Measurements from ENCODE around the gene SCN4B.

SCN4B gene

GRCh38 chr11:118167906-118168305, 15.3 kb upstream of the SCN4B start:
- H3K4me1 Mint-ChIP-seq (ENCODE audit: low read depth), result peaks cover 4% of the 10 kb centered on the region
- peaks cover 11% of the 10 kb centered on the region for H3K27me3 Mint-ChIP-seq
- H3K4me3 Mint-ChIP-seq, result no peak overlapping the region
- H3K36me3 Mint-ChIP-seq (ENCODE audit: low read depth), result no peaks in the 10 kb centered on the region
- no peak for DNase-seq
- H3K27ac Mint-ChIP-seq, result no peak overlapping the region
- no peaks in the 10 kb centered on the region for H3K9me3 Mint-ChIP-seq

DNA sequence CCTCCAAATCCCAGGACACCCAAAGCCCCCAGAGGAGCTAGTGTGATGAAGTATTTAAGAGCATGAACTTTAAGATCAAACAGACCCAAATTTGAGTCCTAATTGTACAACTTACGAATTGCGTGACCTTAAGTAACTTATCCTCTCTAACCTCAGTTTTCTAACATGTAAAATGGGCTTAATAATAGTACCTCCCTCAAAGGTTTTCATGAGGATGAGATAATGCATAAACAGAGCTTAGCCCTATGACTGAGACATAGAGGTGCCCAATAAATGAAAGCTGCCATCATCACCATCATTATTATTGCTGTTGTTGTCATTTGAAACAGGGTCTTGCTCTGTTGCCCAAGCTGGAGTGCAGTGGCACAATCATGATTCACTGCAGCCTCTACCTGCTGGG, 14.6 kb upstream of the SCN4B start:
- Mint-ChIP-seq H3K27ac (no peak overlapping the region), H3K9me3 (no peaks in the 10 kb centered on the region), H3K4me3 (no peak overlapping the region), H3K27me3 (peaks cover 11% of the 10 kb centered on the region), H3K4me1 (ENCODE audit: low read depth) (peaks cover 4% of the 10 kb centered on the region), H3K36me3 (ENCODE audit: low read depth) (no peaks in the 10 kb centered on the region)
- DNase-seq, result no peak

- Mint-ChIP-seq H3K27me3 (peaks cover 11% of the 10 kb centered on the region), H3K9me3 (no peaks in the 10 kb centered on the region), H3K4me1 (ENCODE audit: low read depth) (peaks cover under 1% of the 10 kb centered on the region), H3K36me3 (ENCODE audit: low read depth) (no peaks in the 10 kb centered on the region), H3K4me3 (no peak overlapping the region), H3K27ac (no peak overlapping the region)
- no peak for DNase-seq
Observed at GRCh38 chr11:118166641-118167040, 14.0 kb upstream of the SCN4B start.

- no peak overlapping the region for H3K4me3 Mint-ChIP-seq
- H3K36me3 Mint-ChIP-seq (ENCODE audit: low read depth), result no peaks in the 10 kb centered on the region
- H3K4me1 Mint-ChIP-seq (ENCODE audit: low read depth), result no peaks in the 10 kb centered on the region
- peaks cover 11% of the 10 kb centered on the region for H3K27me3 Mint-ChIP-seq
- no peak for DNase-seq
- no peak overlapping the region for H3K27ac Mint-ChIP-seq
- H3K9me3 Mint-ChIP-seq, result no peaks in the 10 kb centered on the region
Observed at GRCh38 chr11:118164885-118165284, 12.3 kb upstream of the SCN4B start.

DNA sequence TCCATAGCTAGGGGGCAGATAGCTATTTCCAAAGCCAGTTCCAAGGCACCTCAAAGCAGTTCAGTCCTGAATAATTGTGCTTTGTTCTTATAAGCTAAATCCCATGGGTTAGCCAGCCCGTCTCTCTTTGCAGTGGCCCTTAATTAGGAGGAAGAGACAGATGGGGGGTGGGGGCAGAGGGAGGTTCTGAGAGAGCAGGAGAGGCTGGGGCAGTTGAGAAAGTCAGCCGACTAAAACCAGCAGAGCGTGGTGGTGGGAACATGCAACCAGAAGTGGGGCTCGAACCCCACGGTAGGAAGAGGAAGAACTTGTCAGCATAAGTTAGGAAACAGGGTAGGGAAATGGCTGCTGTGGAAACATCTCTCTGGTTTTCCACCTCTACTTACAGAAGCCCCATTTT, 10.9 kb upstream of the SCN4B start:
- no peaks in the 10 kb centered on the region for H3K4me1 Mint-ChIP-seq (ENCODE audit: low read depth)
- no peak overlapping the region for H3K4me3 Mint-ChIP-seq
- no peak overlapping the region for H3K27ac Mint-ChIP-seq
- H3K9me3 Mint-ChIP-seq, result no peaks in the 10 kb centered on the region
- no peak for DNase-seq
- no peaks in the 10 kb centered on the region for H3K36me3 Mint-ChIP-seq (ENCODE audit: low read depth)
- H3K27me3 Mint-ChIP-seq, result peaks cover 18% of the 10 kb centered on the region

- peaks cover 24% of the 10 kb centered on the region for H3K27me3 Mint-ChIP-seq
- H3K4me3 Mint-ChIP-seq, result no peak overlapping the region
- H3K27ac Mint-ChIP-seq, result no peak overlapping the region
- no peak for DNase-seq
- no peaks in the 10 kb centered on the region for H3K9me3 Mint-ChIP-seq
- no peaks in the 10 kb centered on the region for H3K36me3 Mint-ChIP-seq (ENCODE audit: low read depth)
- no peaks in the 10 kb centered on the region for H3K4me1 Mint-ChIP-seq (ENCODE audit: low read depth)
Observed at GRCh38 chr11:118162846-118163245, 10.2 kb upstream of the SCN4B start.

- Mint-ChIP-seq H3K27ac (no peak overlapping the region), H3K36me3 (ENCODE audit: low read depth) (no peaks in the 10 kb centered on the region), H3K4me1 (ENCODE audit: low read depth) (peaks cover 2% of the 10 kb centered on the region), H3K4me3 (no peak overlapping the region), H3K27me3 (peaks cover 34% of the 10 kb centered on the region), H3K9me3 (no peaks in the 10 kb centered on the region)
- DNase-seq, result no peak
Observed at GRCh38 chr11:118161786-118162185, 9.2 kb upstream of the SCN4B start.

- Mint-ChIP-seq H3K36me3 (ENCODE audit: low read depth) (no peaks in the 10 kb centered on the region), H3K27ac (no peak overlapping the region), H3K4me3 (no peak overlapping the region), H3K4me1 (ENCODE audit: low read depth) (peaks cover 12% of the 10 kb centered on the region), H3K27me3 (peaks cover 67% of the 10 kb centered on the region), H3K9me3 (no peaks in the 10 kb centered on the region)
- no peak for DNase-seq
Observed at GRCh38 chr11:118157186-118157895, 4.7 kb upstream of the SCN4B start.

DNA sequence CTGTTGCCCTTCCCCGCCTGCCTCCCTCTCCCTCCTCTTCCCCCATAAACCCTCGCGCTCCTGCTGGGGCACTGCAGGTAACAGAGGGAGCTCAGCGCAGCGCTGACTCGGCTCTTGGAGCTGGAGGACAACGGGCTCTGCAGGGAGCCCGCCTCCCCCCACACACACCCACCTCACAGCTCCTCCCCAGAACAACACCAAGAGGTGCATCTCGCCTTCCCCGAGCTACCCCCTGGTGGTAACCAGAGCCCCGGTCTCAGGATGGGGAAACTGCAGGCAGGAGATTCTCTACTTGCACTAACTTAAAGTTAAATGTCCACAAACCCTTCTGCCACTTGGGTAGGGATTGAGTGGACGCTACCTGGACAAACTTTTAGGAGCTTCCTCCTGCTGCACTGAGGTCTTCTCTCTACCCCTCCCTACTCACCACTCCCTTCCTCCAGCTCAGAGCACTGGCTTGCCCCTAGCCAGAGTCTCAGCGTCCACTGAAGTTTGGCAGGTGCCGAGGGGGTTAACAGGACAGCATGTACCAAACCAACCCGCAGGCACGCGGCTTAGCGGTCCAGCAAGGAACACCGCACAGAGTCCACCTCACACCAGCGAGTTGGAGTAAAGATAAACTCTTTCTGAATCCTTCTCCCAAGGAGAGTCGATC, 4.0 kb upstream of the SCN4B start:
- Mint-ChIP-seq H3K9me3 (no peaks in the 10 kb centered on the region), H3K27ac (no peak overlapping the region), H3K4me3 (no peak overlapping the region), H3K27me3 (peaks cover 74% of the 10 kb centered on the region), H3K36me3 (ENCODE audit: low read depth) (no peaks in the 10 kb centered on the region), H3K4me1 (ENCODE audit: low read depth) (peaks cover 12% of the 10 kb centered on the region)
- DNase-seq, result no peak

DNA sequence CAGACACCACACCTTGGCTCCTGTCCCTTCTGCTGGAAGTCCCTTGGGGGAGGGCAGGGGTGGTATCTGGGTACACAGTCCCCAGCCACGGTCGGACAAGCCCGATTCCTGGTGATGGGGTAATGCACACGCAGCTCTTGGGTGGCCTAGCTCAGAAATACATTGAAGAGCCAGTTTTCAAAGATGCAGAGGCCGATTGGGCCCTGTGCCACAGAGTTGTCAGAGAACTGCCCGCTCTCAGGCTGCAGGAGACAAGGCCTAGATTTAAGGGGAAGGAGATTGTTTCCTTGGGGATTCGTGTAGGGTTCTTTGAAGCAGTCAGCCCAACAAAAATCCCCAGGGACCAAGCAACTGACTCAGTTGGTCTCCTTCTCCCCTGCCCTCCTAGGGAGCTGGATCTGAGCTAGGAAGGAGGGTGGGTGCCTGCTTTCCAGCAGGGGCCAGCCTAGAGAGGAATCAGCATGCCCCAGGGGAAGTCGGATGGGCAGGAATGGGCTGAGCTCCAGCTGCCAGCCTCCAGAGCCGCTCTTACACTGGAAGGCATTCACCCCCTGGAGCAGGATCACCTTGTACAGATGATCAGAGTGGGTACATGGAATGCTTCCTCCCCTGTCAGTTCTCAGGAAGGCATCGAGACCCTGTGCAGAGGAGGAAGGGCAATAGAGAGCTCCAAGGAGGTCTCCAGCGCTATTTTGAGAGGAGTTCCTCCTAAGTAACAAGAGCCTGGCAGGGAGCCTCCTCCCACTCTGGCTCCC, 3.3 kb upstream of the SCN4B start:
- Mint-ChIP-seq H3K4me1 (ENCODE audit: low read depth) (peaks cover 12% of the 10 kb centered on the region), H3K27ac (no peak overlapping the region), H3K4me3 (no peak overlapping the region), H3K27me3 (peaks cover 81% of the 10 kb centered on the region), H3K9me3 (no peaks in the 10 kb centered on the region), H3K36me3 (ENCODE audit: low read depth) (no peaks in the 10 kb centered on the region)
- no peak for DNase-seq

DNA sequence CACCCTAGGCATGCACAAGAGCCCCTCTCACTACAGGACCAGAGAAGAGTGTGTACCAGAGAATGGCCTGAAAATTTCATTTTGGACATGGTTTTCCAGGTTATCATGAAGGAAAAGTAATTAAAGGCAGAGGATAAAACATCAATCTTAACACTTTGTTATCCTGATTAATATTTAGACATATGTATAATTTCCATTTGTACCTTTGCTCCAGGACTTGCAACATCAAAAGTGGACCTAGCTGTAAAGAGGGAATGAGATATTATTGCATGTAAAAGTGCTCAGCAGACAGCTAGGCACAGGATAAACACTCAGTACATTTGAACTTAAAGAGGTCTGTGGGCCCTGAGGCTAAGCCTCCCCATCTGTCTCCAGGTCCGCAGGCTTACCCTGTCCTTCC, 2.0 kb upstream of the SCN4B start:
- Mint-ChIP-seq H3K27me3 (peaks cover 88% of the 10 kb centered on the region), H3K9me3 (no peaks in the 10 kb centered on the region), H3K4me3 (no peak overlapping the region), H3K27ac (no peak overlapping the region), H3K4me1 (ENCODE audit: low read depth) (peaks cover 12% of the 10 kb centered on the region), H3K36me3 (ENCODE audit: low read depth) (no peaks in the 10 kb centered on the region)
- no peak for DNase-seq

- Mint-ChIP-seq H3K36me3 (ENCODE audit: low read depth) (no peaks in the 10 kb centered on the region), H3K9me3 (no peaks in the 10 kb centered on the region), H3K27me3 (peaks cover 83% of the 10 kb centered on the region), H3K4me1 (ENCODE audit: low read depth) (peaks cover 12% of the 10 kb centered on the region), H3K4me3 (peak overlapping the region; percentile 47), H3K27ac (no peak overlapping the region)
- no peak for DNase-seq
Observed at GRCh38 chr11:118153976-118154375, 1.4 kb upstream of the SCN4B start.

- H3K36me3 Mint-ChIP-seq (ENCODE audit: low read depth), result no peaks in the 10 kb centered on the region
- no peak for DNase-seq
- peak overlapping the region; percentile 47 for H3K4me3 Mint-ChIP-seq
- H3K27ac Mint-ChIP-seq, result no peak overlapping the region
- H3K9me3 Mint-ChIP-seq, result no peaks in the 10 kb centered on the region
- peaks cover 12% of the 10 kb centered on the region for H3K4me1 Mint-ChIP-seq (ENCODE audit: low read depth)
- H3K27me3 Mint-ChIP-seq, result peaks cover 82% of the 10 kb centered on the region
Observed at GRCh38 chr11:118153516-118153915, 893 bp upstream of the SCN4B start.

DNA sequence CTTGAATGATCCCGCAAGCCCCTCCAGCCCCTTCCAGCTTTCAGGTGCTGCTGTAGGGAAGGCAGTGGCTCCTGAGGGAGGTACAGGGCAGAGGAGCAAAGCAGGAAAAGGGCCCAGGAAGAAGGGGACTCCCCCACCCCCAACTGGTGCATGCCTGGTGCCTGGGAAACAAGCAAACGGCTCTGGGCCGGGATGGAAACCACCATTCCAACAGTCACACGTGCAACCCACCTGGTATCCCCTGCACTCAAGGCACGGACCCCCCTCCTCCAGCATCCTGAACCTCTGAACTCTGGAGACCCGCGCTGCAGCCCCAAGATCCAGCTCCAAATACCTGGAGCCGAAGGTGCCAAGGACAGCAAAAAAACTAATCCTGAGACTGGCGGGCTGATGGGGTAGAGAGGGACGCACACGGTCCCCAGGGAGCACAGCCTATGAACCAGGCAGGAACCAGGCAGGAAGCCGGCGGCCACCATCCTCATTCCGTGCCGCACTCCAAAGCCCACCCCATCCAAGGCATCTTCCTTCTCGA, 537 bp downstream of the SCN4B start:
- H3K4me1 Mint-ChIP-seq (ENCODE audit: low read depth), result peaks cover 11% of the 10 kb centered on the region
- peaks cover 72% of the 10 kb centered on the region for H3K27me3 Mint-ChIP-seq
- no peaks in the 10 kb centered on the region for H3K9me3 Mint-ChIP-seq
- H3K4me3 Mint-ChIP-seq, result peak overlapping the region; percentile 41
- no peak for DNase-seq
- no peak overlapping the region for H3K27ac Mint-ChIP-seq
- no peaks in the 10 kb centered on the region for H3K36me3 Mint-ChIP-seq (ENCODE audit: low read depth)

GRCh38 chr11:118151431-118151830, 1.2 kb downstream of the SCN4B start:
- Mint-ChIP-seq H3K4me1 (ENCODE audit: low read depth) (peaks cover 8% of the 10 kb centered on the region), H3K4me3 (no peak overlapping the region), H3K27ac (no peak overlapping the region), H3K36me3 (ENCODE audit: low read depth) (no peaks in the 10 kb centered on the region), H3K9me3 (no peaks in the 10 kb centered on the region), H3K27me3 (peaks cover 68% of the 10 kb centered on the region)
- DNase-seq, result no peak
